ENCODE measurements around the gene SCCPDH. TPM values are rescaled to one million over a fixed set of nuclear protein-coding genes. Genes with fewer than 3 reads are reported as not detected.
A peak's percentile ranks its signal among the peaks of the same experiment; 100 is the strongest.

The SCCPDH gene
- total and polyA plus RNA-seq, 9 of the 15 experiments (the other 6 are each of a cell fraction or from before 2014, with no cell fraction given) = 7.0 to 61.9 (median 38.3) TPM

- Histone ChIP-seq H3K9ac (ENCODE audit: insufficient read depth in 1 of 2, low read depth in 2 of 2, low read length in 2 of 2) (0 out of 4 replicates have a peak overlapping the region, but pooled peaks of 1 of the 2 experiments have one; percentile 8), H3K4me2 (ENCODE audit: insufficient read depth, low read length) (no peak overlapping the region), H2AFZ (ENCODE audit: low read depth, low read length) (no peak overlapping the region), H3K9me3 (replicated peaks; ENCODE audit: control insufficient read depth, insufficient read depth, low read depth, low read length) (no peaks in the 10 kb centered on the region), H3K79me2 (ENCODE audit: control insufficient read depth, insufficient read depth, low read length) (no peaks in the 10 kb centered on the region), H3K4me3 (no peak overlapping the region), H3K27ac (ENCODE audit: extremely low read depth, low read depth, low read length) (no peak overlapping the region), H3K27me3 (ENCODE audit: control insufficient read depth in 2 of 2, insufficient read depth in 2 of 2, low read length in 2 of 2) (peaks cover 5 to 63% of the 10 kb centered on the region in 2 experiments), H4K20me1 (replicated peaks; ENCODE audit: control insufficient read depth, insufficient read depth, low read length) (no peaks in the 10 kb centered on the region), H3K9me1 (ENCODE audit: control insufficient read depth, insufficient read depth, low read length) (no peaks in the 10 kb centered on the region), H3K4me1 (replicated peaks in 1 of 2; ENCODE audit: control insufficient read depth in 2 of 2, insufficient read depth in 2 of 2, low read length in 2 of 2) (peaks cover 5 to 40% of the 10 kb centered on the region in 2 experiments; a peak in 3 of 5 replicates), H3K36me3 (ENCODE audit: control insufficient read depth, insufficient read depth, low read length) (no peaks in the 10 kb centered on the region)
- ChIA-PET CTCF (ENCODE audit: low intra/inter-chr PET ratio) (no interaction called here), POLR2A (interaction anchor here (0.6 kb wide), 1 partner anchor 164 kb away, joined by 3 read pairs; no protein-coding TSS in a partner anchor)
- FAIRE-seq (no peak), ATAC-seq (0 out of 3 replicates have a peak, but pooled peaks have one; percentile 11), DNase-seq (ENCODE audit: extremely low read depth in 1 of 4, low spot score in 3 of 4) (no peak)
- in situ Hi-C loops (cut with MboI) = no loop called here
- intact Hi-C loops (cut with micrococcal nuclease) = no loop called here
- WGBS (ENCODE audit: insufficient coverage, low coverage, missing lambda C conversion rate) = 36% methylated on average over 16 of the region's 17 CpGs
- TF ChIP-seq DEAF1 (CRISPR knock-in tag; IDR thresholded peaks at IDR 0.05) (no peak), NONO (IDR thresholded peaks at IDR 0.05; ENCODE audit: low read depth in 2 of 2, low read length in 1 of 2) (no peak), KLF13 (tag; IDR thresholded peaks at IDR 0.05; ENCODE audit: borderline replicate concordance, low read depth) (no peak)
- no TSS peak for BruUV-seq (replicated peaks)
These were observed 67.2 kb downstream of the SCCPDH start for GRCh38 chr1:246791303-246791918.
